Erythroblast (primary cell): Measurements from ENCODE around the gene C2CD3.

ENCODE experiments used
- GATA1 ChIP-seq: IDR thresholded peaks from 2 replicates; pipeline ENCODE4 v1.6.1; 2011; ENCODE audit warnings: low read depth, mild to moderate bottlenecking, control low read depth, low read length, moderate library complexity
- POLR2A ChIP-seq: IDR thresholded peaks from 2 replicates; pipeline ENCODE4 v1.6.1; 2011; ENCODE audit warnings: mild to moderate bottlenecking, low read length

GRCh38 chr11:74008373-74009229 lies 162.2 kb downstream of the C2CD3 start, which contains the start of gene UCP3:
- TF ChIP-seq POLR2A (no peak), GATA1 (no peak)
